Suprapubic skin (tissue), 4 donors: ENCODE data around the gene CBX6.

Experiments
- EP300 ChIP-seq: sonication (generic); formaldehyde crosslinking; IDR thresholded peaks from one replicate; pipeline ENCODE4 v1.6.1; 2017; ENCODE audit warnings: antibody characterized with exemption
- POLR2AphosphoS5 ChIP-seq, 3 donors: sonication (generic); formaldehyde crosslinking; IDR thresholded peaks; one replicate each; pipeline ENCODE4 v1.6.1; 2017; ENCODE audit warnings: antibody characterized with exemption in 3 of 3
- TF ChIP-seq, protein P1 (sequence below), 2 donors: fragments of 200-600 bp in 1 of 2; fragments of 450-650 bp in 1 of 2; sonication (generic) in 1 of 2; IDR thresholded peaks; one replicate each; pipeline ENCODE4 v1.5.1; 2016 to 2019; ENCODE audit warnings: antibody characterized with exemption in 2 of 2, mild to moderate bottlenecking in 1 of 2, moderate library complexity in 1 of 2

GRCh38 chr22:38870791-38871359, 1.1 kb downstream of the CBX6 start:
- TF ChIP-seq, protein P1, sequence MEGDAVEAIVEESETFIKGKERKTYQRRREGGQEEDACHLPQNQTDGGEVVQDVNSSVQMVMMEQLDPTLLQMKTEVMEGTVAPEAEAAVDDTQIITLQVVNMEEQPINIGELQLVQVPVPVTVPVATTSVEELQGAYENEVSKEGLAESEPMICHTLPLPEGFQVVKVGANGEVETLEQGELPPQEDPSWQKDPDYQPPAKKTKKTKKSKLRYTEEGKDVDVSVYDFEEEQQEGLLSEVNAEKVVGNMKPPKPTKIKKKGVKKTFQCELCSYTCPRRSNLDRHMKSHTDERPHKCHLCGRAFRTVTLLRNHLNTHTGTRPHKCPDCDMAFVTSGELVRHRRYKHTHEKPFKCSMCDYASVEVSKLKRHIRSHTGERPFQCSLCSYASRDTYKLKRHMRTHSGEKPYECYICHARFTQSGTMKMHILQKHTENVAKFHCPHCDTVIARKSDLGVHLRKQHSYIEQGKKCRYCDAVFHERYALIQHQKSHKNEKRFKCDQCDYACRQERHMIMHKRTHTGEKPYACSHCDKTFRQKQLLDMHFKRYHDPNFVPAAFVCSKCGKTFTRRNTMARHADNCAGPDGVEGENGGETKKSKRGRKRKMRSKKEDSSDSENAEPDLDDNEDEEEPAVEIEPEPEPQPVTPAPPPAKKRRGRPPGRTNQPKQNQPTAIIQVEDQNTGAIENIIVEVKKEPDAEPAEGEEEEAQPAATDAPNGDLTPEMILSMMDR (IDR thresholded peaks at IDR 0.05): no peak
- TF ChIP-seq POLR2AphosphoS5 (IDR thresholded peaks at IDR 0.05) (no peak), EP300 (no peak)
